Ammon's horn (tissue), 1 donor: ENCODE results near the gene OR1D5.
"Not testable (repeated sequence)": the region's sequence is repeated elsewhere in the genome, so short reads cannot be mapped to it uniquely, and the experiment has no call there.

Experiments
- DNase-seq: peaks from one replicate; pipeline ENCODE4 v3.0.0-alpha.2; 2016; ENCODE audit warnings: low spot score

Gene OR1D5

DNA sequence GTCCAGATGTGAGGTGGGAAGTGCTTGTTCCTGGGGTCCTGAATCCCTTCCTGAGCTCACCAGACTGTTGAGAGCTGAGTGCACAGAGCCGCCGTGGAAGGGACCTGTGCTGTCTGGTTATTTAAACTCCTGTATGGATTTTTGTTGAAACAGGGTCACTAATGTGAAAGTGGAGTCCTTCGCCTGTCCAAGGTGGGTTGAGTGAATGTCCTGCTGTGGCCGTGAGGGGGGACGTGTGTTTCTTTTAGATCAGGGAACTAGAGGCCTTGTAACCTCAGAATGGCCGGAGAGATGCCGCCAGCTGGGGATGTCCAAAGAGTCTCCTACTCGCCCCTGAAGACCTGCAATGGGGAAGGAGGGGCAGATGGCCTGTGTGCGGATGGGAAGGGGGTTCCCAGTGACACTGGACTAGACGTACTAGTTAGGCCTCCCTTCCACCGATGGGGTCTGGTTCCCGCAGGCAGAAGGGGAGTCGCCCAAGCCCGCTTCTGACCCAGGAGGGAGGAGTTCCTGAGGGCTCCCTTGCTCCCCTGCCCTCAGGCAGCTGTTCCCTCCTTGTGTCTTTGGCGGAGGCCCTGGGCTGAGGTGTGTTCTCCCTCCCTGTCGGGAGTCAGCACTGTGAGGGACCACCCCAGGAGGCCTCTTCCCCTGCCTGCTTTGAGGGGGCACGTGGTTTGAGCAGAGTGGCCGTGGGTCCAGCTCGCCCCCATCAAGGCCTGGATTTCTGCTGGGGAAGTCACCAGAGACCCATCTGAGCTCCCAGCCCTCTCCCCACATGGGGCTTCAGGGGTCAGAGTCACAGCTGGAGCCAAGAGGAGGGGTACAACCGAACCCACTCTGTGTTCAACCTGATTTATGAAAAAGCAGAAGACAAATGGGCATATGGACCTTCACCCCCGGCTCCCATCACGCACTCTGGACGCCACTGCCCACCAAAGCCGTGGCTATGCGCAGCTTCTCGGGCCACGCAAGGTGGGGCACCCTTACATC is 30.9 kb downstream of the OR1D5 start:
- DNase-seq: no peak

DNA sequence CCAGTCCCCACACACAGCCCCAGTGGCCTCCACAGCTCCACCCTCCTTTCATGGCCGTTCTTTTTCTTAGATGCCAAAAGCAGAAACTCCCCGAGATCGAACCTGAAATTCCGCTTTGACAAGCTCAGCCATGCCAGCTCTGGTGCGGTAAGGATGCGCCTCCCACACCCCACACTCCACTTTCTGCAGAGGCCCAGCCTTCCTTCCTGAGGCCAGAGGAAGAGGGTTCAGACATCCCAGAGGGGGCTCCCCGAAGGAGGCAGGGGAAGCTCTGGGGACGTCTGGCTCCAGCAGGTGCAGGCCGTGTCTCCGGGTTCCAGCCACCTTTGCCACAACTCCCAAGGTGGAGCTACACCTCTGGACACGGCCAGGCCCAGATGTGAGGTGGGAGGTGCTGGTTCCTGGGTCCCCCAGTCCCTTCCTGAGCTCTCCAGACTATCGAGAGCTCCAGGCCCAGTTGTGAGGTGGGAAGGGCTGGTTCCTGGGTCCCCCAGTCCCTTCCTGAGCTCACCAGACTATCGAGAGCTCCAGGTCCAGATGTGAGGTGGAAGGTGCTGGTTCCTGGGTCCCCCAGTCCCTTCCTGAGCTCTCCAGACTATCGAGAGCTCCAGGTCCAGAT is 32.4 kb downstream of the OR1D5 start:
- not testable (repeated sequence) for DNase-seq

DNA sequence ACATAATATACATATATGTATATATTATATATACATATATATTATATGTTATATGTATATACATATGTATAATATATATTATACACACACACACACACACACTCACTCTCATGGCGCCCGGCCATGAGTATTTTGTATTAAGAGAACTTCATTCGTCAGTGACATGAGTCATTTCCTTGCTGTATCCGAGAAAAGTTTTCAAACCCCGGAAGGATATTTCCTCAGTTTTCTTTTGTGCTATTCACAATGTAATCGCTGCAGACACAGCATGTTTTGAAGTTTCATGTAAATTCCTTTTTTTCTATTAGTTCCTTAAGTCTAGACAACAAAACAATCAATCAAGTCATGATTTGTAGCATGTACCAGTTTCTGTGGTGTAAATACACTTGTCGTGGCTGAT is 33.3 kb downstream of the OR1D5 start:
- no peak for DNase-seq

DNA sequence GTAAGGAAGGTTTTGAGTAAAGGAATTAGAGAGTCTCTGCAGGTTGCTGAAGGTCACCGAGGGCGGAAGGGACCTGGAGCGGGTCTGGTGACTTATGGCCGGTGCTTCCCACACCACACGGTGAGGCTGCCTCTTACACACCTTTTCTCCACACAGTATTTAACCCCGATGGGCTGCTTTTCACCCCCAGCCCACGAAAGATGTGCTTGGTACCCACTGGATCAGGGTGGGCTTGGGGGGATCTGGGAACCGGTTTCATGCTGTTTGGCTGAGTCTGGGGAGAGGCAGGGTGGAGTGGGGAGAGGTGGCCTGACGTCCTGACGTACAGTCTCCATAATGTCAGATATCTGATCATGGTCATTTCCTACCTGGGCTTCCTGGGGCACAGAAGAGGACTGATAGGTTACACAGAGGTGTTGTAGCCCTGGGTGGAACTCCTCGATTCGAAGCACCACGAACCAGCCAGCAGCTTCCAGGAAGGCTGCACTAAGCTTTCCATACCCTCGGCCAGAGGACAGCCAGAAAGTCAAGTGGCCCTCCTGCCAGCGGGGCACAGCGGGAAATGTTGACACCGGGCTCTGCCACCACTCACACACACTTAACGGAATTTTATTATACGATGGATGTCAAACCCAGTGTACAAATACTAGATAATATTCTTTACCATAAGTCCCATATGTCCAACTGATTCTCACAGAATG is 34.0 kb downstream of the OR1D5 start:
- DNase-seq: no peak

DNA sequence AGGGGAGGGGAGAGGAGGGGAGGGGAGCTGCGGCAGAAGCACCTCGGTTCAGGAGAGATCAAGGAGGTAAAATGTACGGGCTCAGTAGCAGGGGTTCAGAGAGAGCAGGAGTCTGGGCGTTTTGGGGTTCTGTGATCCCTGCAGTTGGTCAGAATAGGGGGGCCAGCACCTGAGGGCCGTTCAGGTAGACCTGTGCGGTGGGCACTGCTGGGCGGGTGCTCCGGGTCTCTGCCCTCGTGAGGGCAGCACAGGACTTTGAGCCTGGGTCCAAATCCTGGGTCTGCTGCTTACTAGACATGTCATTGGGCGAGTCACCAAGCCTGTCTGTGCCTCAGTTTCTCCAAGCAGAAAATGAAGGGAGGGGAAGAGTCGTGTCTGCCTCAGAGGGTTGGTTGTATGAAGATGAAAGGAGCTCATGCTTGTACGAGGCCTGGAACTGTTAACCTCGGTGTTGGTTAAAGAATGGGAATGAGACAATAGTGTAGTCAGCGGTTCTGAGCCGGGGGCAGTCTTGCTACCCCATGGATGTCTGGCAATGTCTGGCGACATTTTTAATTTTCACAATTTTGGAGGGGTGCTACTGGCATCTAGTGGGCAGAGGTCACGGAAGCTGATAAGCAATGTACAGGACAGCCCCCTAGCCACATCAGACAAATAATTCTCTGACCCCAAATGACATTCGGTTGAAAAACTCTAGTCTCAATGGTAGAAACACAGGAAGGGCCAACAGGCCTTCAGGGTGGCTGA is 35.4 kb downstream of the OR1D5 start:
- DNase-seq: no peak

DNA sequence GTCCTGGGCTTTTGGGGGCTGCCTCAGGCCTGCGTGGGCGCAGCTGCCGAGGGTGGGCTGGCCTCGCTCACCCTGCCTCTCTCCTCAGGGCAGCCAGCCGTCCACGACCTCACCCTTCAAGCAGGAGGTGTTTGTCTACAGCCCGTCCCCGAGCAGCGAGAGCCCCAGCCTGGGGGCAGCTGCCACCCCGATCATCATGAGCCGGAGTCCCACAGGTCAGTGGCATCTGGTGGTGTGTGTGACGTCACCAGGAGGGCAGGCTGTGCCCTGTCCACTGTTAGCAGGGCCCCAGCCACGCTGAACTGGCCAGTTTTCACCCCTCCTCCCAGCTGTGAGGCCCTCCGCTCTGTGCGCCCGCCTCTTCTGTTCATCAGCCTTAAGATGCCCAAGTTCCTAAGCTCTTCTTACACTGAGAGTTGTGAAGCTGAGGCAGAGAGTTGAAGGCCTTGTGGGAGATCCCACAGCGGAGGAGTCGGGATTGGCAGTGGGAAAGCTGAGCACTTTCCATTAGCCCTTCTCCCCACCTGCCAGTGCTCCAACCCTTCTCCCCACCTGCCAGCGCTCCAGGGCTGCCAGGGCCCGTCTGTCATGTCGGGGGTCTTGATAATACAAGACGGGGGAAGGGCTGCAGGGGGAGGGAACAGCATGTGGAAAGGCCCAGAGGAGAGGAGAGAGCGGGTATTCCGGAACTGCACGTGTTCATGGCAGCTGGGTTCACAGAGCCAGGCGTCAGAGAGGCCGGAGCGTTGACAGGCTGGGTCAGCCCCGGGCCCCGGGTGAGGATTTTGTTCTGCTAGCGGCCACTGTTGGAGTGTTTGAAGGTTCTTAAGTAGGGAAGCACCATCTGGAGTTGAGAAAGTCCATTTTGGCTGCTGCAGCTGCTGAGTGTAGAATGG is 36.3 kb downstream of the OR1D5 start:
- no peak for DNase-seq

DNA sequence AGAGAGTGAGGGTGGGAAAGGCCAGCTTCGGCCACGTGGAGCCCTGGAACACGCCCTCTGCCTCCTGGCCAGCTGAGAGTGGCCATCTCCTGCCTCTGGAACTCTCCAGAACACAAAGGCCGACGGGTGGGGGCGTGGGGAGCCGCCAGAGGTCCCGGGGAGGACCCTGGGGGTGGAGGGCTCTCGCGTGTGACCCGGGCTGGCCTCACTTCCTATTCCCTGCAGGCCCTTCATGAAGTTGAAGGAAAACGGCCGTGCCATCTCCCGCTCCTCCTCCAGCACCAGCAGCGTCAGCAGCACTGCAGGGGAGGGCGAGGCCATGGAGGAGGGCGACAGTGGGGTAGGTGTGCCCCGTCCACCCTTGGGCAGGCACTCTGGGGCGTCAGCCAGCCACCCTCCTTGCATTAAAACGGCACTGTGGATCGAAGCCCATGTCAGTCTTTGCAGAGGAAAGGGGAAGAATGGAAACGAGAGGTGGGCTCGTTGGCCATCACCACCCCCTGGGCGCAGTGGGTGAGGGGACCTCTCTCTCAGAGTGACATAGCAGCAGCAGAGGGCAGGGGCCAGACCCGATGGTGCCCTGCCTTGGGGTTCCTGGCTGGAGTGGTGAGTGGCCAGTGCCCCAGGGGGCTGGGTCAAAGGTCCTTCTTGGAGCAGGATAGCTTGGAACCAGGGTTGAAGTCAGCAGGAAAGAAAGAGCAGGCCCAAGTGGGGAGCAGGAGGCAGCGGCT is 37.1 kb downstream of the OR1D5 start:
- DNase-seq: no peak

DNA sequence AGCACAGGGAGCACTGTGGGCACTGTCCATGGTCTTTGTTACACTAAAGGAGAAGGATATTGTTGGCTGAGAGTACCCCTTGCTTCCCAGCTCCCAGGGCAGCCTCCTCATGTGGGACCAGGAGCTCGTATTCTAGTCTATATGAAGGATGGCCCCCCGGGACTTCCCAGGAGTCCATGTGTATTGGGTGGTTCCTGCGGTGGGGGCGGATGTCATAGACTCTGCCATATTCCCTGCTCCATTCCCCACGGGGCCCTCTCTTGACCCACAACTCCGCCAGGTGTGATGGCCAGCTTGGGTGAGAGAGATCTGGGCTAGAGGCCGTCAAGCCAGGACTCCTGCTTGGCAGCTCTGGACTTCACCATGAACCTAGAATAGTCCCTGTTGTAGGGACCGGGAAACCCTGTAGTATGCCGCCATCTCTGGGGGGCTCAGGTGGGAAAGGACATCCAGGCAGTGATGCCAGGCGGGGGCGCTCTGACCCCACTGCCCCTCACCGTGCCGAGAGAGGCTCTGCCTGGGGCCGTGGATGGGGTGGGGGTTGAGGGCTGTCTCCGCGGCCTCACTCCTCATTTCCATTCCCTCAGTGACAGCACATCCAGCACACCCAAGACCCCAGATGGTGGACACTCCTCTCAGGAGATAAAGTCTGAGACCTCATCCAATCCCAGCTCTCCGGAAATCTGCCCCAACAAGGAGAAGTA is 37.8 kb downstream of the OR1D5 start:
- DNase-seq: no peak

DNA sequence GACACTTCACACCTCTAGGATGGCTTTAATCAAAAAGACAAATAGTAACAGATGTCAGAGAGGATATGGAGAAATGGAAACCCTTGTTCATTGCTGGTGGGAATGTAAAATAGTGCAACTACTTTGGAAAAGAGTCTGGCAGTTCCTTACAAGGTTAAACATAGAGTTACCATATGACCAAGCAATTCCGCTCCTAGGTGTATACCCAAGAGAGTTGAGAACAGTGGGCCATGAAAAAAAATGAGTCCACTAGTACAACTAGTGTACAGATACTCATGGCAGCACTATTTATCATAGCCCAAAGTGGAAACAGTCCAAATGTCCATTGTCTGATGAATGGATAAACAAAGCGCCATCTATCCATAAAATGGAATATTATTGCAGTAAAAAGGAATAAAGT is 39.1 kb downstream of the OR1D5 start:
- no peak for DNase-seq

DNA sequence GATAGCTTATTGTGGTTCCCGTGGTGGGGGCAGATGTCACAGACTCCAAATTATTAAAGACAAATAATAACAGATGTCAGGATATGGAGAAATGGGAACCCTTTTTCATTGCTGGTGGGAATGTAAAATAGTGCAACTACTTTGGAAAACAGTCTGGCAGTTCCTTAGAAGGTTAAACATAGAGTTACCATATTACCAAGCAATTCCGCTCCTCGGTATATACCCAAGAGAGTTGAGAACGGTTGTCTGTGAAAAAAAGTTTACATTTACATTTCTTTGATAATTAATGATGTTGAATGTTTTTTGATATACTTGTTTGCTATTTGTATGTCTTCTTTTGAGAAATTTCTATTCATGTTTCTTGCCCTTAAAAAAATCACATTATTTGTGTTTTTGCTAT is 41.2 kb downstream of the OR1D5 start:
- DNase-seq: no peak

DNA sequence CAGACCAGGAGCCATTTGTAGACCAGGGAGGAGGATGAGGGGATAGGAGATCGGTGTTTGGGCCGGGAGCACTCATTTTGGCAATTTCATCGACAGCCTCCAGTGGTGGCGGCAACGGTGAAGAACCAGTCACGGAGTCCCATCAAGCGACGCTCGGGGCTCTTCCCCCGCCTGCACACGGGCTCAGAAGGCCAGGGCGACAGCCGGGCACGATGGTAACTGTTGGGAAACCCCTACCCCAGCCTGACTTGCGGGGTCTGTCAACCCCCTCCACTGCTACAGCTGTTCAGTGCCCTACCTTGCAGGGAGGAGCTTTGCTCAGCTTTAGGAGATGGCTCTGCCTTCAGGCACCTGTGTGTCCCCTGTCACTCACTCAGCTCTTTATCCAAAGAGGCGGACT is 43.0 kb downstream of the OR1D5 start:
- no peak for DNase-seq

DNA sequence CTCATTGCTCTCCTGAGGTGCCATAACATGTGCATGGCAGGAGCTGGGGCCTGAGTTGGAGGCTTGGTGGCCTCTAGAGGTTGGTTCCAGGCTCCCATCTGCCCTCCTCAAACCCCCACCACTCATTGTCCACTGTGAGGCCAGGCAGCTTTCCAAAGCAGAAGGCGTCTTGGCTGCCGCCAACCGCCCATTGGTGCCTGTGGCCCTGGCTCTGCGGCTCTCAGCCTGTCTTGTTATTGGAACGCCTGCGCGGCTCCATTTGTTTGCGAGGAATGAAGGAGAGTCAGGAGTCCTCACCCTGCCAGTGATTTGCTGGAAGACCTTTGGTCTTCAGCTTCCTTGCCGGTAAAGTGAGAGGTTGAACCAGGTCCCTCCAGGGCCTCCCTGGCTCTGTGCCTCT is 43.6 kb downstream of the OR1D5 start:
- no peak for DNase-seq

DNA sequence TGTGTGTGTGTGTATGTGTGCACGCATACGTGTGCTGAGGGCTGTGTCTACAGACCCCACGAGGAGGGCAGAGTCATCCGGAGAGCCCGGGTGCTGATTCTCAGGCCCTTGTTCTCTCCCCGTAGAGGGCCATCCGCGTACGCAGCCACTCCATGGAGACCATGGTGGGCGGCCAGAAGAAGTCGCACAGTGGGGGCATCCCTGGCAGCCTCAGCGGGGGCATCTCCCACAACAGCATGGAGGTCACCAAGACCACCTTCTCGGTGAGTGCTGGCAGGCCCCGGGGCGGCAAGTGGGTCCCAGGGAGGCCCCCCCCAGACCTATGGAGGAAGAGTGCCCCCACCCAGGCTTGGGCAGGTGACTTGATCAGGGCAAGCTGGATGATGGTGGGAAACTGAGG is 45.5 kb downstream of the OR1D5 start:
- DNase-seq: no peak

DNA sequence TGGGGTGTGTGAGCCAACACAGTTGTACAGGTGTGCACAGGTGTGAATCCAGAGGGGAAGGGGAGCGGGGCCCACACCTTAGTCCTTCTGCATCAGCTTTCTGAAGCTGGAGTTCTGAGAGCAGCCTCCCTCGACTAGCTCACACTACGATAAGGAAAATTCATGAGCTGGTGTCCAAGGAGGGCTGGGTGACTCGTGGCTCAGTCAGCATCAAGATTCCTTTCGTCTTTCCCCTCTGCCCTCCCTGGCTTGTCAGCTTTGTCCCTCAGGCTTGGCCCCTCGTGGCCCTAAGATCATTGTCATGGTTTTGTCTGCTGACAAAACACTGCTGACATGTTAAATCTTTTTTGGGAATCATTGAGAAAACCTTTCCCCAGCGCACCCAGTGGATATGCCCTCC is 47.5 kb downstream of the OR1D5 start:
- DNase-seq: no peak

DNA sequence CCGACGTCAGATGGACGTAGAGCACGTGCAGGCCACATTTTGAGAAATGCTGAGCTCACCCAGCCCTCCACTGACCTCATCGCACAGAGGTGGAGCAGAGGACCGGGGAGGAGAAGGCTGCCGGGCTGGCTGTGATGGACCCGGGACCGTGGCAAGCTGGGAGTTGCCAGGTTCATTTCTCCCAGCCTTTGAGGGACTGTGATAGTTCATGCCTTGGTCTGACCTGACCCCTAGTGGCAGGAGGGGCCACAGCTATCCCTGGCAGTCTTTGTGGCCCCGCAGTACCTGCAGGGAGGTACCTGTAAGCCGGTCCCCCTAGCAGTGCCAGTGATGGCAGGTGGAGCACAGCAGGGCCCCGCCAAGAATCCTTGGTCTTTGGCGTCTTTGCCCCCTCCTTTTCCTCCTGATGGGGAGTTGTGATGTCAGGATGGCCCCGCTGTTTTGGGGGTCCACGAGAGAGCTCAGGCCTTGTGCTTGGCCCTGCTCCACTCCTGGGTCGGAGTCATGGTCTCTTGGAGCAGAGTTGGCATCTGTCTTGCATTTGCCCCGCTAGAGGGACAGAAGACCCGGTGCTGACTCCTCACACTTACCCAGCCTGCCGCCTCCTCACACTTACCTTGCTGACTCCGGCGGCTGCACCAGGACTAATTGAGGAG is 50.4 kb downstream of the OR1D5 start:
- peak; percentile 79 for DNase-seq
